GM21390 (cell line): ENCODE results near the gene ADPRHL1.
A peak's percentile ranks its signal among the peaks of the same experiment; 100 is the strongest.
"Not testable (repeated sequence)": the region's sequence is repeated elsewhere in the genome, so short reads cannot be mapped to it uniquely, and the experiment has no call there.

Source experiments
- ATAC-seq: cut with Tn5 transposase; IDR thresholded peaks from one replicate; pipeline ENCODE4 v1.9.1; 2021; ENCODE audit not compliant: unreplicated experiment

Gene ADPRHL1

DNA sequence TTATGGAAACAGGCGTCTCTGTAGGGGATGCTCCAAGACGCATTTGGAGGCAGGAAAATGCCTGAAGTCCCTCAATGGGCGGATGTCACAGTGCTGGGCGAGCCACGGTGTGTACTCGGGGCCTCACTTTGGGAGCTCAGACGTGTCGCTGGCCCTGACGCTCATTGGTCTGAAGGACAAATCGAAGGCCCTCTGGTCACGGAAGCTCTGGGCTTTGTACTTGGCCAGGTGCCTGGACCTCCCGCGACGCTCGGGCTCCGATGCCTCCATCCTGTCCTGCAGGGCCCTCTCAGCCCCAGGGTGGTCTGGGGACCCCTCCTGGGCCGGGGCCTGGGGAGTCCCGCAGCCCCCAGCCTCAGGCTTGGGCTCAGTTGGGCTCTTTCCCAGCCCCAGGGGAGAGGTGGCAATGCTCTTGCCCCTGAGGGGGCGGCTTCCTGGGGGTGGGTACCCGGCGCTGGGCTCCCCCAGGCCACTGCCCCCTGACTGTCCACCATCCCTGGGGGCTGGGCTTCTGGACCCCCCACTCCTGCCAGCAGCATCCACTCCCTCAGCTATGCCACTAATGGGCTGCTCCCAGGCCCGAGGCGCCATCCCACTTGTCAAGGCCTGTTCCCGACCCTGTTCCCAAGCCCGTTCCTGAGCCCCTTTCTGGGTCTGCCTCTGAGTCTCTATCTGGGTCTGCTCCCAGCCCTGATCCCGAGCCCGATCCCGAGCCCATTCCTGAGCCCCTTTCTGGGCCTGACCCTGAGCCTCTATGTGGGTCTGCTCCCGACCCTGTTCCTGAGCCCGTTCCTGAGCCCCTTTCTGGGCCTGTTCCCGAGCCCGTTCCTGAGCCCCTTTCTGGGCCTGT, 49.8 kb downstream of the ADPRHL1 start:
- no peak for ATAC-seq

DNA sequence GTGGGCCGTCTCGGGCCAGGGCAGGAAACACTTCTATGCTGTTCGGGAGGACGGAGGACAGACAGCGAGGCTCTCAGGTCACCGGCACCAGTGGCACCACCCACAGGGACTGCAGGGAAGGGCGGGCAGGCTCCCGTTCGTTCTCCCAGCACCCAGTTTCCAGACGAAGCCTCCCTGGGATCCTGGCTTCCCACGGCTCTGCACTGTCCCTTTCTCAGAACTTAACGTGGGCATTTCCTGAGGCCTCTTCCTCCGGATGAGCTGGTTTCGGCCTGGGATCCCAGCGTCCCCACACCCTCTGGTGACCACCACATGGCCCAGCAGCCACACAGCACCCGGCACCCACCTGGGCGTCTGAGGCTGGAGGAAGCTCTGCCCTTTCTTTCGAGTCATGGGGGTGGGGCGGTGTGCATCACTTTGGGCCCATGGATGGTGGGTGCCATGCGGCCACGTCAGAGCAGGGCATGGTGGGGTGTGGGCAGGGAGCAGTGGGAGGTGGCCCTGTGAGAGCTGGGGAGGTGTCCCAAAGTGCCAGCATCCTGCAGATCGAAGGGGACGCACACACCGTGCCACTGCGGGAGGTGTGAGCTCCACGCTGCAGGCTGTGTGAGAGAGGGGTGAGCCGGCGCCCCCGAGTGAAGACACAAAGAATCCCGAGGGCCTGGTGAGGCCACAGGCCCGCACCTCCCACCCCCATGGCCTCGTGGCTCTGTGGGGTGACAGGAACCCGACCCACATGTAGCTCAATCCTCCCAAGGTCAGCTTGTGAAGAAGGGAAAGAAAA, 50.6 kb downstream of the ADPRHL1 start:
- ATAC-seq: no peak

DNA sequence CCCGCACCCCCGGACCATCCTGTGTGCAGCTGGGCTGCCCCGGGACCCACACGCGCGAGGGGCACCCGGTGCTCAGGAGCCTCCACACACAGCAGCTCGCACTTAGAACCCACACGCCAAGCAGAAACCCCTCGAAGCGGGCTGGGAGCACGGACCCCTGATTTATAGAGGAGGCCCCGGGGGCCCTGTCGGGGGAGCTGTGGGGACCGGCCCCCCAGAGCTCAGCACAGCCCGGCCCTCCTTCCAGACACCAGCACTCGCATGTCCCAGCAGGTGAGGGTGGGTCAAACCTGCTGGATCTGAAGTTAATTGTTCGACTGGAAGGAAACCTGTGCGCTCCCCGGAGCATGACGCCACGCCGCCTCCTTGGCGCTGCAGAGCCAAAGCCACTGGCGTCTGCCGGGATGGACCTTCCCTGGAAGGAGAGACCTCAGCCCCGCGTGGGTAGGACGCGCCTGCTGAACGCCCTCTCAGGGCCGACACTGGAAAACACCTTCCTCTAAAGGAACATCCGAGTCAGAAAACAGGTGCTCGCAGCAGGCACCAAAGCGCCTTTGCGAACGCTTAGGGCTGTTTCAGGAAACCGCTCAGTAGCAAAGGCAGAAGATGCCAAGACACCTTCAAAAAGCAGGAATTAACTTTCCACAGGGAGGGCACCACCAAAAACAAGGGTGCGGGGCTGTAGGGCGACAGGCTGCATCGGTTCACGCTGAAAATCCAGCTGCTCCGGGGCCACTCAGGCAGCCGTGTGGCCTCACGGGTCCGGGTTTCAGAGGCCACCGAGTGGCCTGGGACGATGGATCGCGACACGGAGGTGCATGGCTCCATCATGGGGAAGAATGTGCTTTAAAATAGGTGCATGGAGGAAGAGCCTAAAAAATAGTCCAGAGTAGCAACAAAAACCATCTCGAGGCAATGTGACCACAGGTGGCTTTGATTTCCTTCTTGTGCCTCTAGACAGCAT, 51.6 kb downstream of the ADPRHL1 start:
- ATAC-seq: no peak

DNA sequence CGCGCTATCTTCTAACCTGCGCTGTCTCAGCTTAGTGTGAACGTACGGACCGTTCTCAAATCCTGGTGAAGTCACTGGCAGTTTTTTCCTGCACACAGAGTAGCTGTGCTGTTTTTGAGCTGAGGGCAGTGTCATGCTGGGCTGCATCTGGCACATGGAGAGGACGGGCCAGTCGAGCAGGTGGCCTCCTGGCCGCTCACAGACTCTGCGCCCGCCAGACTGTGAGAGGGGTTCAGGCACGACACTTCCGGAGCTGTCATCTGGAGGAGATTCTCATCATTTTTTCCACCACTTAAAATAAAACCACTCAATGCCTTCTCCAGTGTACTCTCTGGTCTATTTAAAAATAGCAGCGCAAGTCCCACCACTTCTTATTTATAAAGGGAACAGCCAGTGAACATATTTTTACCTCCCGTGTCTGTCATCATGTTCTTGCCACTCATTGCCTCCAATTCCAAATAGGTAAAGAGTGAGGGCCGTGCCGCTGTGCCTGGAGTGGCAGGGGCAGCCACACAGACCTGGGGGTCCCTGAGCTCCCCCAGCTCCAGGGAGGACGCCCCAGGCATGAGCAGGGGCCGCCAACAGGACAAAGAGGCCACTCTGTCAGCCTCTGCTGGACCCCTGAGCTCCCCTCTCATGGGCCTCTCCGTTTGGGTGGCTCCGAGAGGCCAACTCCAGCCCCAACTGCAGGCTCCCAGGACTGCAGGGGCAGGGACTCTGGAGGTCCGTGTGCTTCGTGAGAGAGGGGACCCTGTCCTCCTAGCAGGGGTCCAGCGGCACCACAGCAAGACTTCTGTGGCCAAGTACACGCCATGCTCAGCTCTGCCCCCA, 52.5 kb downstream of the ADPRHL1 start:
- ATAC-seq: no peak

DNA sequence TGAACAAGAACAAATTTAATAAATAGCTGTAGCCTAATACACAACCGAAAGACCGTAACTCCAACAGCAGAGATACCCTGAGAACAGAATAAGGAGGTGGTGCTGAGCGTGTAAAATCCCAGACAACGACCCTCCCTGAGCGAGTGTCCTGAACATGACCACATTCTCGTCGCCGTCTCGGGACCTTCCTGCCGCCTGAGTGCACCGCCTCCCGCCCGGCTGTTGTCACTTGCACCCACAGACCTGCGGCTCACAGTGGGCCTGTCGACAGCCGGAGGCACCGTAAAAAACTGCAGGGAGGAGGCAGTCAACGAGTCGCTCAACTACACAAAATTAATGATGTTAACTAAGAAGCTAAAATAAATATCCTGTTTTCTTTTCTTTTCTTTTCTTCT, 53.5 kb downstream of the ADPRHL1 start:
- ATAC-seq: no peak

DNA sequence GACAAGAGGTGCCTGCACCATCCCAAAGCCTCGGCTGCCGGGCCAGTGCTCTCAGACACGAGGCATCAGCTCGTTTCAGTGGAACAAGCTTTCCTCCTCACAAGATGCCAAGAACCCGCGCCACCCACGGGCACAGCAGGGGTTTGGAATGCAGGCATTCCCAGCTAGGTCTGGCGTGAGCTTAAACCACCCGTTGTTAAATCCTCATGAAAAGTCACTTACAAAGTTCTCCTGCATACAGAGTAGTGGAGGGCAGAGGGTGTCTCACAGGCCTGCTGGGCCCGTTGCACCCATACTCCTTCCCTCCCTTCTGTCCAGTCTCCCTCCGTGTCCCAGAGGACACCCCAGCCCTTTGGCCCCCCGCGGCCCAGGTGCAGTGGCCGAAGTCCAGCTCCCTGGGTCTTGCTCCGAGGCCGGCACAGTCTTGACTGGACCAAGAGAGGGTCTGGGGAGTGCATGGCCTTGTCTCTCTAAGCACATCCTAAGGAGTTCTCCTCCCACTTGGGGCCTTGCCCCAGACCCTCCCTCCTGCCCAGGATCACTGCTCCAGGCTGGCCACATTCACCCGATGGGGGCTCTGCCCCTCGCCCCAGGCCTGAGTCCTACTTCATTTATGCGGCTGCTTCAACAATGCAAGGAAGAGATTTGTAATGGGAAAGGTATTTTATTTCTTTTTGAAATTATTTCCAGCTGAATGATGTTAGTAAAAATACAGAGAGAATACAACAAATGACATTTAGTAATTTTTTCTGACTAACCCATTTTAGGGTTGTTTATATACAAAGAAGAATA, 54.1 kb downstream of the ADPRHL1 start:
- no peak for ATAC-seq

DNA sequence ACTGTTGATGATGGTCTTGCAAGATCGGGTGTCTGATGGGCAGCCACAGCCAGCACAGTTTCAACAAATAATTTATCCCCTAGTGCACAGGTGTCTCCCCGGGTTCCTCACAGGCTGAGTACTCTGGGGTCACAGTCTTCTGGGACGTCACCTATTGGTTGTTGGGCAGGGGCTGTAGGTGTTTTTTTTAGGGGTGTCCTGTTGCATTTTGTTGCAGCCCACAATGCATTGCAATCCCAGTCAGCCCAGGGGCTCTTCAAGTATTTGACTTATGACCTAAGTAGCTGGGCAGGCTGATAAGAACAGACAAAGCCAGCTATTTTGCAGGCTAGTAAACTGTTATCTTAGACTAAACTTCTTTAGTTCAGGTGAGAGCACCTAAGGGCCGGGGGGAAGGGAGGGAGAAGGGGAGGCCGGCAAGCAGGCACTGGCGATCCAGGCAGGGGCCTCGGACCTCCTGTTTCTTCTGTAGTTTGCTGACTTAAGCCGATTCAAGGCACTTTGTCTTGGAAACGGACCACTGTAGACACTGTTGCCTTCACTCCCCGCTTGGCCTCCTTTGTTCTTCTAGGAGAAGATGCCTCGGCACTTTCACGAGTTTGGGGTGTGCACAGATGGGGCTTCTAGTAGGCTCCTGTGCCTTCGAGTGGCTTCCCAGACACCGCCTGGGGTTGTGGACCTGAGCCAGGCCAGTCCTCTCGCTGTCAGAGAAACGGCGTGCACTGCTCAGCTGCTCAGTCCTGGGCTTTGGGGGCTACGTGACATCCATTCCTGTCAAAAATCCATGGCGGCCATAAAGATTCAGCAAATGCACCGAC, 55.5 kb downstream of the ADPRHL1 start:
- no peak for ATAC-seq

DNA sequence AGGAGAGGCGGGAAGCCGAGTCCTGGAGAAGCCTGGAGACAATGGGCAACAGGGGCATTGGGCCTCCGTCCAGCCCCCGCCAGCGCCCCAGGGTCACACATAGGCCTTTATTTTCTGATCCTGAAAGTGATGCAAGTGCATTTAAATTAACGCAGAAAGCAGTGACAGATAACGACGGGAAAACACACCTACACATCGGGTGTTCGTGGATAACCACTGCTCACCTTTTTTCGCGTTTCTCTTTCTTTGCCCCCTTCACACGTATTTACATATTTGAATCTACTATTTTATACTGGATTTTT, 59.0 kb downstream of the ADPRHL1 start:
- ATAC-seq: no peak

DNA sequence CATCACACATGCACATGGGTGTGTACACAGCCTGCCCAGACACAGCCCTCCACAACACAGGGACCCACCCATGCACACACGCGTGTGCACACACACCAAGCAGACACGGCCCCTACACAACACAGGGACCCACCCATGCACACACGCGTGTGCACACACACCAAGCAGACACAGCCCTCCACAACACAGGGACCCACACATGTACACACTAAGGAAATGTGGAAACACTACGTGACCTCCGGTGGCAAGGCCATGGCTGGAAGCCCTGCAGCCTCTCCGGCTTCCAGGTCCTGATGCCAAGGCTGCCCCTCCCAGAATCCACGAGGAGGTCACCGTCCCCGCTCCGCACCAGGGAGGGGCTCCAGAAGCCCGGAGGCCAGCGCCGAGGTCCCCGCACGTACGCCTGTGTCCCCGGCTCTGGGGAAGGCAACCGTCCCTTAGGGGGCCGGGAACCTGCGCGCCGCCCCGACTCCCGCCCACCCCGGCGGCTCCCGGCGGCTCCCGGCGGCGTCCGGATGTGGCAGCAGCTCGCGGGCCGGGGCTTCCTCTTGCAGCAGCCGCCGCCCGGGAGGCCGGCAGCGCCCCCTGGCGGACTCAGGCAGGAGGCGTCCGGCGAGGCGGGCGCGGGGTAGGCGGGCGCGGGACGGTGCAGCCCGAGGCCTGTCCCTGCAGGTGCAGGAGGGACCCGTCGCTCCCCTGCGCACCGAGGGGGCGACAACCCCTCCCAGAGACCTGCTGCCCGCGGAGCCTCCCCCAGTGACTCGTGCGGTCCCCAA, 59.5 kb downstream of the ADPRHL1 start:
- ATAC-seq: peak; percentile 96

DNA sequence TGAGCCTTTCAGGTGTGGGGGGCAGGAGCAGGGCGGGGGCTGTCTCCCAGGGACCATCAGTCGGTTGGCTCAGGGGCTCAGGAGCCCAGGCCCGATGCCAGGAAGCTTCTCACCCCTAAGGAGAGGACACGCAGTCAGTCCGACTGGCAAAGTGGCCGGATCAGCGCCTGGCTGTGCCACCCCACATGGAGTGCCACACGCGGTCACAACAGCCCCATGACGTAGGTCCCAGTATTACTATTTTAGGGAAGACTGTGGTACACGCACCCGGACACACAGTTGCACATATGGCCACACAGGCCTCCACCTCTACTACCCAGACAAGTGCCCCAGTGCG, 60.1 kb downstream of the ADPRHL1 start:
- no peak for ATAC-seq

DNA sequence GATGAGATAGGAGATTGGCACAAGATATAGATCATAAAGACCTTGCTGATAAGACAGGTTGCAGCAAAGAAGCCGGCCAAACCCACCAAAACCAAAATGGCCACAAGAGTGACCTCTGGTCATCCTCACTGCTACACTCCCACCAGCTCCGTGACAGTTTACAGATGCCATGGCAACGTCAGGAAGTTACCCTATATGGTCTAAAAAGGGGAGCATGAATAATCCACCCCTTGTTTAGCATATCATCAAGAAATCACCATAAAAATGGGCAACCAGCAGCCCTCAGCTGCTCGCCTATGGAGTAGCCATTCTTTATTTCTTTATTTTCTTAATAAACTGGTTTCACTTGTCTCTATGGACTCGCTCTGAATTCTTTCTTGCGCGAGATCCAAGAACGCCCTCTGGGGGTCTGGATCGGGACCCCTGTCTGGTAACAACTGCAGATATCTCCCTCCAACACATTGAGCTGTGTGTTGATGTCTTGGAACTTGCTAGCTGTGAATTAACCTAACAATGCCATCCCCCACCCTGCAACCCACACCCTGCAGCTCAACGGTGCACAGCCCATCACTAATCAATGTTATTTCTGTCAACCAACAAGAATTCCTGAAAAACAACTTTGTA, 62.3 kb downstream of the ADPRHL1 start:
- no peak for ATAC-seq

DNA sequence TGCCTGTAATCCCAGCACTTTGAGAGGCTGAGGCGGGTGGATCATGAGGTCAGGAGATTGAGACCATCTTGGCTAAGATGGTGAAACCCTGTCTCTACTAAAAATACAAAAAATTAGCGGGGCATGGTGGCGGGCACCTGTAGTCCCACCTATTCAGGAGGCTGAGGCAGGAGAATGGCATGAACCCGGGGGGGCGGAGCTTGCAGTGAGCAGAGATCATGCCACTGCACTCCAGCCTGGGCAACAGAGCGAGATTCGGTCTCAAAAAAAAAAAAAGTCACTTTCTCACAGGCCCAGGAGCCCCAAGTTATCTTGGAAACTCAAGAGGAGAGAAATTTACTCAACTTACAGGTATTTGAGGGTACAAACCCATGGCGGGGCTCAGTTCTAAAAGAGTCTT, 63.7 kb downstream of the ADPRHL1 start:
- not testable (repeated sequence) for ATAC-seq

DNA sequence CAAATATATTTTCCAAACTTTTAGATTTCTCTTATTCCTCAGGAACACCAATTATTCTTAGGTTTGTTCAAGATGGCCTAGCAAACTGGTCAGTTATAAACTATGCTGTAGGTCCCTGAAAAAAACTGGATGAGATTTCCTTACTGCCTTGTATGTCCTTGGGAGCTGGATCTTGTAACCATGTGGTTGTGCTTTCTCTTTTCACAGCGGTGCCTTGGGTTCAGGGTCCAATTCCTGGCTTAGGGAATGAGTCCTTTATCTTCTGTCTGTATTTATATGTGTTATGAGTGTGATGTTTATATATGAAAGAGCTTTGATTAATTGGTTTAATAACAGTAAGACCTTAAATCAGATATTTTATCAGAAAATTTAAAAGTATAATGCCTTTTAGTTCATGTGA, 65.9 kb downstream of the ADPRHL1 start:
- no peak for ATAC-seq

DNA sequence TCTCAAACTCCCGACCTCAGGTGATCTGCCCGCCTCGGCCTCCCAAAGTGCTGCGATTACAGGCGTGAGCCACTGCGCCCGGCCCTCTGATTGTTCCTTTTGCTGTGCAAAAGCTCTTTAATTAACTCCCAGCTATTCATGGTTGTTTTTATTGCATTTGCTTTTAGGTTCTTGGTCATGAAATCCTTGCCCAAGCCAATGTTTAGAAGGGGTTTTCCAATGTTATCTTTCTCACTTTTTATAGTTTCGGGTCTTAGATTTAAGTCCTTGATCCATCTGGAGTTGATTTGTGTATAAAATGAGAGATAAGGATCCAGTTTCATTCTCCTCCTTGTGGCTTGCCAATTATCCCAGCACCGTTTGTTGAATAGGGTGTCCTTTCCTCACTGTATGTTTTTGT, 70.2 kb downstream of the ADPRHL1 start:
- no peak for ATAC-seq

DNA sequence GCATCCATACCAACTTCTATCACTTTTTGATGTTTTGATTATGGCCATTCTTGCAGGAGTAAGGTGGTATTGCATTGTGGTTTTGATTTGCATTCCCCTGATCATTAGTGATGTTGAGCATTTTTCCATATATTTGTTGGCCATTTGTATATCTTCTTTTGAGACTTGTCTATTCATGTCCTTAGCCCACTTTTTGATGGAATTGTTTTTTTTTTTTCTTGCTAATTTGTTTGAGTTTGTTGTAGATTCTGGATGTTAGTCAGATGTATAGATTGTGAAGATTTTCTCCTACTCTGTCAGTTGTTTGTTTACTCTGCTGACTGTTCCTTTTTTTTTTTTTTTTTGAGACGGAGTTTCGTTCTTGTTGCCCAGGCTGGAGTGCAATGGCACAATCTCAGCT, 70.7 kb downstream of the ADPRHL1 start:
- ATAC-seq: not testable (repeated sequence)

DNA sequence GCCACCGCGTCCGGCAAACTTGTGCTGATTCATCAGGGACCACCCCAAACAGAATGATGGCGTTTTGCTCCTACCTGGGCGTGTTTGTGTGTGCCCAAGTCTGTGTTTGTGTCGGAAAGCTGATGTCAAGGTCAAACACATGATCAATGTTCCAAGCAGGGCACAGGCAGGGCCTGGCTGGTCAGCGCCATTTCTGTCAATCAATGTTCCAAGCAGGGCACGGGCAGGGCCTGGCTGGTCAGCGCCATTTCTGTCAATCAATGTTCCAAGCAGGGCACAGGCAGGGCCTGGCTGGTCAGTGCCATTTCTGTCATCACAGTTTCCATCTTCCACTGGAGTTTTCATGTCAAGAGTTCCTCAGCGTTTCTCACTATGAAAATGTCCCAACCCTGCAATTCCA, 74.5 kb downstream of the ADPRHL1 start:
- no peak for ATAC-seq

DNA sequence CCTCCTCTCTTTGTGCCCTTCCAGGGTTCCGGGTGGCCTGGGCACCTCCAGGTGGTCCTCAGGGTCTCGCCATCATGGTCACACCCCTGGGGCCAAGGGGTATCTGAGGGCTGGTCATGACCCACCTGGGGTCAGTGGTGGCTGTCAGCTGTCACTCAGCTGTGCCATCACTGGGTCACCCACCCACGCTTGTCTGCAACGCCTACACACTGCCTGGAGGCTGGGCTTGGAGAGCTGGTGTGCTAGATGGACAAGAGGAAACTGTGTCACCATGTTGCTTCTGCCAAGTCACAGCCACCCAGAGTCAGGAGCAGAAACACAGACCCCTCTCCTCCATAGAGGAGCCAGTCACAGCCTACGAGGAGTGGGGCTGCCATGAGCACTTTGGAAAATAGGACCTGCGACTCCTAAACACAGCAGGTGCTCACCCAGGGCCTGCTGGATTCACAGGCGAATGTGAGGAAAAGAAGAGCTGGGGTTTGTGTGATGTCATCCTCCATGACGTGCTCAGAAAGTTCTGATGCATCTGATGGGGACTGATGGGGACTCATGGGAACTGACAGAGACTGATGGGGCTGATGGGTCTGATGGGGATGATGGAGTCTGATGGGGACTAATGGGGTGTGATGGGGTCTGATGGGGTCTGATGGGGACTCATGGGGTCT, 78.6 kb downstream of the ADPRHL1 start:
- ATAC-seq: no peak
